Aorta (tissue), 5 donors: ENCODE data around the gene TTLL8. TPM values are rescaled to one million over a fixed set of nuclear protein-coding genes. Genes with fewer than 3 reads are reported as not detected.

Experiments
- ATAC-seq: fragments of 200-7000 bp; cut with Tn5 transposase; one replicate; pipeline ENCODE4 v1.9.1; 2022; ENCODE audit warnings: moderate library complexity; ENCODE audit not compliant: low FRiP score
- DNase-seq, 2 donors: peaks; one replicate each; pipeline ENCODE4 v3.0.0-alpha.2; 2020
- H3K27ac ChIP-seq, 2 donors: one replicate each; pipeline ENCODE4 v1.5.1; 2013; ENCODE audit warnings: low read length in 2 of 2, mild to moderate bottlenecking in 2 of 2, moderate library complexity in 2 of 2, control low read depth in 1 of 2, inconsistent platforms in 1 of 2, low read depth in 1 of 2
- H3K27me3 ChIP-seq, 2 donors: one replicate each; pipeline ENCODE4 v1.6.1; 2013; ENCODE audit warnings: control low read depth in 1 of 2, low read length in 1 of 2, mild to moderate bottlenecking in 1 of 2, moderate library complexity in 1 of 2; ENCODE audit not compliant: insufficient read depth in 2 of 2, control insufficient read depth in 1 of 2
- H3K36me3 ChIP-seq, 2 donors: one replicate each; pipeline ENCODE4 v1.6.1; 2013; ENCODE audit warnings: control low read depth in 1 of 2, low read length in 1 of 2, mild to moderate bottlenecking in 1 of 2; ENCODE audit not compliant: insufficient read depth in 2 of 2, control insufficient read depth in 1 of 2
- H3K4me1 ChIP-seq, 2 donors: one replicate each; pipeline ENCODE4 v1.6.1; 2013; ENCODE audit warnings: low read length in 2 of 2, control low read depth in 1 of 2, mild to moderate bottlenecking in 1 of 2, moderate library complexity in 1 of 2; ENCODE audit not compliant: insufficient read depth in 2 of 2, control insufficient read depth in 1 of 2
- H3K4me3 ChIP-seq, 2 donors: one replicate each; pipeline ENCODE4 v1.5.1; 2013; ENCODE audit warnings: low read length in 2 of 2, control low read depth in 1 of 2, mild to moderate bottlenecking in 1 of 2
- H3K9me3 ChIP-seq: one replicate; pipeline ENCODE4 v1.6.1; 2013; ENCODE audit warnings: mild to moderate bottlenecking, low read length; ENCODE audit not compliant: control insufficient read depth
- WGBS, 2 donors: extraction: QIAGEN DNeasy Blood & Tissue Kit; methylation state at CpG; one replicate each; pipeline ENCODE4 v1.1.7; 2013; 5-methylcytosine and 5-hydroxymethylcytosine counted together
- intact Hi-C, 2 donors: fragments of 100-400 bp; cut with DNase I; formaldehyde crosslinking; loops; one replicate each; pipeline versions ENCODE4 v1.14.2 to v1.15.0; 2022
- polyA plus RNA-seq, 2 donors: library from polyadenylated mRNA; stranded (reverse); fragments of 200-250 nt; gene quantifications; one replicate each; pipeline ENCODE4 v1.2.3, GENCODE V29; 2013
- total RNA-seq, 2 donors: library from RNA; stranded (reverse); fragmentation: NEBNext Ultra II Directional; extraction: Animal tissue kit (Norgen Biotek cat#: 25700); gene quantifications; one replicate each; pipeline ENCODE4 v1.2.1, GENCODE V29; 2021
- donor health status: healthy with polysubstance abuse.
- donor health status: Bipolar disorder and iron deficiency.
- donor health status: DM: no; HTN: no; CAD: no.
- donor health status: DM: no; HTN: no; CAD: no.
- donor health status: DM: yes; HTN: yes; CAD: no.

Gene TTLL8
- total and polyA plus RNA-seq, 4 donors, result not detected

DNA sequence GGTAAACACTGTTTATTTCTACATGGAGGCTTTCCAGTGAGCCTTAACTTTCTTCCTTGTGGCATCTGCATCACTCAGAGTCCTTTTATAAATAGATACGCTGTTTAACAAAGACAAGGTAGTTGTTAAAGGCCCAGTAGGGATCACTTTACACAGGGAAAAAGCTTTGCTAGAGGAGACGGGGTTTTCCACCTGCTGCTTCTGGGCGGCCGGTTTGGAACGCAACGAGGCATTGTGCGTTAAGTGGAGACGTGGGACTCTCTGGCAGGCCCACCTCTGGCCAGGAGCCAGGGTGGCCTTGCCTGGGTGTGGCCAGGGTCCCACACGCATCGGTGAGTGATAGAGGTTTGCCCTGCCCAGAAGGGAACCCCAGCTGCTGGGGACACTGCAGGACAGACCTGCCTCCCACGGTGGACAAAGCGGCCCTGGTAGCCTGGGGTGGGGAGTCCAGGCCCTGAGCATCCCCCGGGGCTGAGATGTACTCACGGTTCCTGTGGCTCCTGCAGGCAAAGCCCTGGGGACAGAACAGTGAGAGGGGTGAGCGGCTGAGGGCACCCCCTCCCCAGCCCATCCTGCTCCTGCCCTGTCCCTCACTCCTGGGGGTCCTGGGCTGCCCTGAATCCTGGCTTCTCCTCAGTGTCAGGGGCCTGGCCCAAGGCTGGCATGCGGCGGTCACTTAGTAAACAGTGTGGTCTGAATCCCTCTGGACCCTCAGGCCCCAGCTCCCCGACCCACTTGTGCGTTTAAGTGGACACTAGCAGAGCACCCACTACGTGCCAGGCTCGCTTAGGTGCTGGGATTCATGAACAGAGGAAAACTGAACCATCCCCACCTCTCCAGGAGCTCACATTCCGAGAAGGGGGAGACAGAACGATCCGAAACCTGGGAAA lies 49.7 kb downstream of the TTLL8 start:
- Histone ChIP-seq H3K27me3 (no peaks in the 10 kb centered on the region), H3K27ac (no peak overlapping the region), H3K36me3 (no peaks in the 10 kb centered on the region), H3K9me3 (no peaks in the 10 kb centered on the region), H3K4me3 (no peak overlapping the region), H3K4me1 (no peaks in the 10 kb centered on the region)
- ATAC-seq (no peak), DNase-seq (peak in 1 of 2 donors; percentile 55)
- 81 to 84% methylated on average over 22 to 24 of the region's 24 CpGs for WGBS, 2 donors
- intact Hi-C loops, result no loop called here

DNA sequence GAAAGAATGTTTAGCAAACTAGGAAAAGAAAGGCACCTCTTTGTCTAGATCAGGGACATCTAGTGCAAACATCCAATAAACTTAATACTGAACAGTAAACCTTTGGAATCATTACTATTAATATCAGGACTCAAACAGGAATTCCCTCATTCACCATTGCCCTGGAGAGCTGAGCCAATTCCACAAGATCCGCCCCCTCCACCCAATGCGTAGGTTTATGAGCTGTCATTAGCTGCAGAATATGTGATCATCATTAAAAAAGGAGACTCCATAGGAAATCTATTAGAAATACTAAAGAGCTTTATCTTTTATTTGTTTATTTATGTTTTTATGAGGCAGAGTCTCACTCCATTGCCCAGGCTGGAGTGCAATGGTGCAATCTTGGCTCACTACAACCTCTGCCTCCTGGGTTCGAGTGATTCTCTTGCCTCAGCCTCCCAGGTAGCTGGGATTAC lies 51.0 kb downstream of the TTLL8 start:
- DNase-seq (peak in 1 of 2 donors; percentile 3), ATAC-seq (no peak)
- WGBS, 2 donors, result 89 to 91% methylated on average over 3 of the region's 3 CpGs
- intact Hi-C loops, result no loop called here
- Histone ChIP-seq H3K27ac (no peak overlapping the region), H3K36me3 (no peaks in the 10 kb centered on the region), H3K4me3 (no peak overlapping the region), H3K4me1 (no peaks in the 10 kb centered on the region), H3K9me3 (no peaks in the 10 kb centered on the region), H3K27me3 (no peaks in the 10 kb centered on the region)

DNA sequence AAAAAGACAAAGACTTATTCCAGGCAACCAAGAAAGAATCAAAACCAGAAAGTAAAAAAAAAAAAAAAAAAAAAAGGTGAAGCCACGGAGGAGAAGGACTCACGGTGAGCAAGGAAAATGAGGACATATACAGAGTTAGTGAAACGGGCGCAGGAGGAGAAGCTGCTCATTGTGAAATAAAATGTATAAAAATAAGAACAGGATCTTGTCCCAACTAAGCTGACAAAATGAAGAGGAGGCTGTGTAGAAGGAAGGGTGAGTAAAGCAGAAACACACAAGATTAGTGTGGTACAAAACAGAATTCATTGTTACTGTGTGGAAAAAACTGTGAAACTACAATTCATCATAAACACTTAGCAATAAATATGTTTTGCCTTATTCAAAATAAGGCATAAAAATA lies 53.2 kb downstream of the TTLL8 start:
- no peak overlapping the region for H3K27ac ChIP-seq
- WGBS, 2 donors, result 68 to 79% methylated on average over 4 of the region's 4 CpGs
- DNase-seq (no peak), ATAC-seq (no peak)
- no peaks in the 10 kb centered on the region for H3K36me3 ChIP-seq
- no peaks in the 10 kb centered on the region for H3K9me3 ChIP-seq
- no peaks in the 10 kb centered on the region for H3K4me1 ChIP-seq
- no peaks in the 10 kb centered on the region for H3K27me3 ChIP-seq
- H3K4me3 ChIP-seq, result no peak overlapping the region
- intact Hi-C loops, result no loop called here

DNA sequence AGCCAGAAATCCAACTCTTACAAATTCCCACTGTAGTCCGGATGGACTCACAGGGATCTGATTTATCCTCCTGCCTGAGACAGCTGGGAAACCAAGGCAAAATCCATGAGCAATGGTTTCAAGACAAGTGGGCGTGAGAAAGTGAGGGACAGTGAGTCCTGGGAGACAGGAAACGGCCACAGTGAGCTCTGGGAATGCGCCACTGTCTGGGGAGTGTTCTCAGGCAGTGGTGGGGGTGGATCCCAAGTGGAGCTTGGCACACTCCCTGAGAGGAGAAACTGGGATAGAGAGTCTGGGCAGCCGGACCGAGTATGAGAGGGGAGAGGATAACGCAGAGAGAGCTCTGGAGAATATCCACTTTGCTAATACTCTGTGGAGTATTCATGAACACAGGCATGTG lies 55.3 kb downstream of the TTLL8 start:
- H3K9me3 ChIP-seq, result no peaks in the 10 kb centered on the region
- WGBS, 2 donors, result 60 to 61% methylated on average over 7 of the region's 7 CpGs
- ATAC-seq (no peak), DNase-seq (peak in 1 of 2 donors; percentile 67)
- intact Hi-C loops, result no loop called here
- H3K4me1 ChIP-seq, result no peaks in the 10 kb centered on the region
- H3K4me3 ChIP-seq, result no peak overlapping the region
- H3K36me3 ChIP-seq, result no peaks in the 10 kb centered on the region
- no peak overlapping the region for H3K27ac ChIP-seq
- H3K27me3 ChIP-seq, result no peaks in the 10 kb centered on the region

DNA sequence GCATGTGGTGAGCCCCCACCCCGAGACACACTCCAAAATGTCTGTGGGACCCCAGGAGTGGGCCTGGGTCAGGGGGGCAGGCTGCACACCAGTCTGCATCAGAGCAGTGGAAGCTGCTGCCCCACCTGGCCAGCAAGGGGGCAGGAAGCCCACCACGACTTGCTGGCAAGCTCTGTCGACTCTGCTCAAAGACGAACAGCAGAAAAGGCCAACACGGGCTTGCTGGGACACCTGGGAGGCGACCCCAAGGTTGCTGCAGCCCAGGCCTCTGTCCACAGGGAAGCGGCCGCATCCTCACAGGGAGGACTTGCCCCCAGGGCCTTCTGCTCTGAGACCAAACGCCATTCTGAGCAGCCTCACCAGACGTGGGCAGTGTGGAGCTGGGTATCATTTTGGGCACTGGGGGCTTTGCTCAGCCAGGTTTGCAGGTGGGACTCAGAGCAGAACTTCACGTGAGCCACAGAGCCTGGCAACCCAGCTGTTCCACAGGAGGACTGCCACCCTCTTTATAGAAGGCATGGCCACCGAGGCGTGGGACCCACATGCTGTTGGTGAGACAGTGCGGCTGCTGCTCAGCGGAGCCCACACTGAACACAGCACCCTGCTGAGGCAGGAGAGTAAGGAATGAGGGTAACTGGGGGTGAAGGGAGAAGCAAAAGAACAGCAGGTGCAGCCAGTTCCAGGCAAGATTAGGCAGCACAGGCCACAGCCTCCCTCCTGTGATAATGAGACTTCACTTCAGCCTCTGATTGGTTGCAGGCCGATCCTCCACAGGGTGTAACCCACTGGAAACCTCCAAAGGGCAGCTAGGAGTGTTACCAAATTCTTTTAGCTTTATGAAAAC lies 56.5 kb downstream of the TTLL8 start:
- DNase-seq (peak in 1 of 2 donors; percentile 70), ATAC-seq (no peak)
- H3K36me3 ChIP-seq, result no peaks in the 10 kb centered on the region
- no peaks in the 10 kb centered on the region for H3K9me3 ChIP-seq
- H3K4me1 ChIP-seq, result no peaks in the 10 kb centered on the region
- no peak overlapping the region for H3K27ac ChIP-seq
- WGBS, 2 donors, result 82 to 87% methylated on average over 16 of the region's 16 CpGs
- no peak overlapping the region for H3K4me3 ChIP-seq
- no peaks in the 10 kb centered on the region for H3K27me3 ChIP-seq
- intact Hi-C loops, result no loop called here

DNA sequence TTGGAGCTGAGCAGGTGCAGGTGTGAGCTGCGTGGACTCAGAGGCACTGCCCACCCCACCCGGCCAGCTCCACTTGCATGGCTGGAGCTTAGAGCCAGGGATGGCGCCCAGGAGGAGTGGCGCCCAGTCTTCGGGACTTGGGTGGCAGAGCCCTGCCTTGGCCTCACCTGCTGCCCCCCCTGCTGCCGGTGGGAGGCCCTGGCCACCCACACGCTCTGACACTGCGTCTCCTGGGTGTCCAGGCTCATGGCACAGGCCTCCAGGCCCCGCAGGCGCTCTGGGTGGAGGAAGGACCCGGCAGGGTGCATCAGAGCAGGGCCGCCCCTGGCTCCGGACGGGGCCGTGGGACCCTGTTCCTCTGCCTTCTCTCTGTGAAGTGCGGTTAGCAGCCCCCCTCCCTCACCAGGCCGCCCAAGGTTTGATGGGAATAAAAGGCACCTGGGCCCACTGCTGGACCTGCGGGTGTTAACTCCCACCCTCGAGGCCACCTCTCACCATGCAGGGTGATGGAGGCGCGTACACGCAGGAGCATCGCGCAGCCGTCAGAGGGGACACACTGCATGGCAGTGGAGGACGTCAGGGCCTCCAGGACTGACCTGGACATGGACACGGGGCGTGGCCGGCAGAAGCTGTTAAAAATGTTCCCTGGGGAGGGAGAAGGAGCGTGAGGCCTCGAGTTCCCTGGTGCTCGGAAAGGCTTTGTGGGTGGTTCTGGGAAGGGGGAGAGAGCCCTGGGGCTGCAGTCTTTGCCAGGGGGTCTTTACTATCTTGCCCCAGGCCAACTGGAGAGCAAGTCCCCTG lies 57.3 kb downstream of the TTLL8 start:
- no peaks in the 10 kb centered on the region for H3K9me3 ChIP-seq
- H3K27ac ChIP-seq, result no peak overlapping the region
- WGBS, 2 donors, result 94% methylated on average over 32 of the region's 32 CpGs
- H3K4me3 ChIP-seq, result no peak overlapping the region
- H3K27me3 ChIP-seq, result no peaks in the 10 kb centered on the region
- no peaks in the 10 kb centered on the region for H3K4me1 ChIP-seq
- H3K36me3 ChIP-seq, result no peaks in the 10 kb centered on the region
- DNase-seq (peak in 1 of 2 donors; percentile 74), ATAC-seq (no peak)
- intact Hi-C loops, result no loop called here

DNA sequence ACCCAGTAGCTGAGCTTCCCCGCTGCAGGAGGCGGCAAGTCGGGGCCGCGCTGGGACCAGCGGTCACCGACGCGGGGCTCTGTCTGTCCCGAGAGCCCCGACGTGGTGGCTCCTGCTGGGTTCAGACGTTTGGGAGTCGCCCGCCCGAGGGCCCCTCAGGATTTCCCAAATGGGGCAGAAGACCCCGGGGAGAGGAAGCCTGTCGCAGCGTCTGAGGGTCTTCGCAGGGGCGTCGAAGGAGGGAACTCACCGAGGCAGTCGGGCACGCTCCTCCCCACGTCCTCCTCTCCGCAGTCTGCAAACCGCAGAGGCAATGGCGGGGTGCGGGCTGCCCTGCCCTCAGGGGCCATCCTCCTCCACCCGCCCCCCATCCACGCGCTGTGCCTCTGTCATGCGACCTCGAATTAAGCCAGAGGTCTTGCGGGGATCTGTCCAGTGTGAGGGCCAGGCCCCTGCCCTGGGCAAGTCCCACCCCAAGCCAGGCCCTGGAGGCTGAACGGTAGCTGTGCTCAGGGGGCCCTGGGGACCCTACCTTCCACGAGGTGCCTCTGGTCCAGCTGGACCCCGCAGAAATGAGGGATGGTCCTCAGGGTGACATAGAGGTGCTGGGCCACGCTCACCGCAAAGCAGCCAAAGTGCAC lies 58.0 kb downstream of the TTLL8 start:
- Histone ChIP-seq H3K27me3 (no peaks in the 10 kb centered on the region), H3K4me3 (no peak overlapping the region), H3K36me3 (no peaks in the 10 kb centered on the region), H3K27ac (no peak overlapping the region), H3K9me3 (no peaks in the 10 kb centered on the region), H3K4me1 (no peaks in the 10 kb centered on the region)
- ATAC-seq (no peak), DNase-seq (peak in 1 of 2 donors; percentile 73)
- intact Hi-C loops, result no loop called here
- WGBS, 2 donors, result 37 to 39% methylated on average over 38 to 41 of the region's 41 CpGs
